GM18507 (cell line): ENCODE data around the gene SMPX.

Source experiments
- DNase-seq: peaks from one replicate; pipeline ENCODE4 v3.0.0; 2011; ENCODE audit warnings: low read depth; ENCODE audit not compliant: insufficient read length; ENCODE audit errors: extremely low spot score
- FAIRE-seq: peaks from 2 replicates; lab custom pipeline; 2011; peaks lifted over from hg19 to GRCh38; lab: Jason Lieb, UNC

SMPX gene

DNA sequence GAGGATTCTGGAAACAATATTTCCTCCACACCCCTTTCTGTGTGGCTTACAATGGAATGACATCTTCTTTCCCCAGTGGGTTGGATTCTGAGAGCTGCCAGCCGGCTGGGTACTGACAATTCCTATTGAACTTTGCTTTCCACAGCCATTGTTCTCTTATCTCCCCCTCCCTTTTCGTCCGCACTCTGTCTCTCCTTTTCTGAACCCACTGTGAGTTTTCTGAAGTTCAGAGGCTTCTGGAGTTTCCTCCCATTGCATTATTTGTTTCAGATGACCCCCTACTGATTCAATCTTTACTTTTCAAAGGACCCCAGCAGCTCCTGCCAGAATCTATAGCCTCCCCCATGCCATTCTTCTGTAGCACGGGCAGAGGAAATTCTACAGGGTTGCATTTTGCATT lies 10.4 kb downstream of the SMPX start:
- FAIRE-seq (no peak), DNase-seq (no peak)

- no peak for DNase-seq
- FAIRE-seq = peak; percentile 70
Observed at GRCh38 chrX:21745756-21746155, 12.2 kb downstream of the SMPX start.

DNA sequence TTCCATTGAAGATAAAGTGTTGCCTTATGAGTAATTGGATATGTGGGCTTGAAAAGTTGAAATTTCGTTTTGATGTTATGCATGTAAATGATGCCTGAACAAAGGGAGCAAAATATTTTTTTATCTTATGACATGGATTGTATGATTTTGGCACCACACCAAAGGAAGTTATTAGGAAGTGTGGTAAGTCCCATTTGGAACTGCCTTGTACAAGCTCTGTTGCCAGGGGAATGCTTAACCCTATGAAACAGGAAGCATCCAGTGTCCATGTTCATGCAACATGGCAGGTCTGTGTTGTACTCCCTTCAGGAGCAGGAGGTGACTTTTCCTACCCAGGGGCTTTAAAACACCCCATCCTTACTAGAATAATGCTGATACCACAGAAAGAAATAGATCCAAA lies 13.2 kb downstream of the SMPX start:
- FAIRE-seq = no peak
- no peak for DNase-seq

DNA sequence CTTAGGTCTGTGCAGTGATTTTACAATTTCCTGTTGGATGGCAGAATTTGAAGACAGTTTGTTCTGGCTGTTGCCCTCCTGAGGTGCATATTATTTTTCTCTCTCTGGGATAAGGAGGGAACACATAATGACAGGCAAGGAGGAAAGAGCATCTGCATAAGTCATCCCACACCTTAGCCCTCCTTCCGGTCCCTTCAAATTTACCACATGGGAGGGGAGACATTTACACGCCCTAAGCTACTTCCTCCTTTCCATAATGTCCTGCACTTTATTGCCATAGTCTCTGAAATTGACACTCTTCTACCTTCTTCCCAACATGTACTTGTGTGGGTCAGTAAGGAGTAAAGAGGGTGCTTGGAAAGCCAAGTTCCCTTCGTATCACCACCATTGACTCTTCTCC lies 13.9 kb downstream of the SMPX start:
- FAIRE-seq (no peak), DNase-seq (no peak)

DNA sequence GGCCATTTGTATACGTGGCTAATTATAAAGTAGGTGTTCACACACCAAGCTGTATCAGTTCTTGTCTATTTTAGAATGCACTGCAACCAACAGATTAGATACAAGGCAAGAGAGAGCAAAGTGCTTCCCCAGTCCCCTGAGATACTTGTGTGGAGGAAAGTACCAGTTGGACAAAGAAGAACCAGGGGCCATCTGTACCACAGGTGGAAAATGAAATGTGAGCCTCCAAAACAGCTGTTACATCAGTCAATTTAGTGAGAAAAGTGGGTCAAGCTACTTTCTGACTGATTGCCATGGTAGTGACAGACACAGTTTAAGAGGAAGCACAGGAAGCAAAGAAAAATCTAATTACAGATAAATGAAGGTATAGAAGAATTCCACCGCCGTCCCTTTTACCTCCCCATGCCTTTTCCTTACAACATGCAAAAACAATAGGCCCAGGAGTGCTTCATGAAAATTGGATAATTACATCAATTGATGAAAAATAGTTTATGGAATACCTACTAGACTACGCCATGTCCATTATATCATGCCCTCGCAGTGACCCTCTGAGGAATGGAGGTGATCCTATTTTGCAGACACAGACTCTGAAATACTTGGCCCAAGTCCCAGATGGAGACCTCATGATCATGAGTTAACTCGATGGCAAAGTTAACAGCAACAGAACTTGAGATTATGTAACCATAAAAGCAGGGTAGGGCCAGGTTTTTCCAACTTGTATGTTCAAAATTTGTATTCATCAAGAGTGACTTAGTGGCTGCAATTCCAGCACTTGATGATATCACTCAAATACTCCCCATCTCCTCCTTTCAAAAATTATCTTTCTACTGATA lies 15.8 kb downstream of the SMPX start:
- no peak for FAIRE-seq
- DNase-seq = no peak

GRCh38 chrX:21741364-21741763 lies 16.6 kb downstream of the SMPX start:
- FAIRE-seq = no peak
- DNase-seq = no peak

DNA sequence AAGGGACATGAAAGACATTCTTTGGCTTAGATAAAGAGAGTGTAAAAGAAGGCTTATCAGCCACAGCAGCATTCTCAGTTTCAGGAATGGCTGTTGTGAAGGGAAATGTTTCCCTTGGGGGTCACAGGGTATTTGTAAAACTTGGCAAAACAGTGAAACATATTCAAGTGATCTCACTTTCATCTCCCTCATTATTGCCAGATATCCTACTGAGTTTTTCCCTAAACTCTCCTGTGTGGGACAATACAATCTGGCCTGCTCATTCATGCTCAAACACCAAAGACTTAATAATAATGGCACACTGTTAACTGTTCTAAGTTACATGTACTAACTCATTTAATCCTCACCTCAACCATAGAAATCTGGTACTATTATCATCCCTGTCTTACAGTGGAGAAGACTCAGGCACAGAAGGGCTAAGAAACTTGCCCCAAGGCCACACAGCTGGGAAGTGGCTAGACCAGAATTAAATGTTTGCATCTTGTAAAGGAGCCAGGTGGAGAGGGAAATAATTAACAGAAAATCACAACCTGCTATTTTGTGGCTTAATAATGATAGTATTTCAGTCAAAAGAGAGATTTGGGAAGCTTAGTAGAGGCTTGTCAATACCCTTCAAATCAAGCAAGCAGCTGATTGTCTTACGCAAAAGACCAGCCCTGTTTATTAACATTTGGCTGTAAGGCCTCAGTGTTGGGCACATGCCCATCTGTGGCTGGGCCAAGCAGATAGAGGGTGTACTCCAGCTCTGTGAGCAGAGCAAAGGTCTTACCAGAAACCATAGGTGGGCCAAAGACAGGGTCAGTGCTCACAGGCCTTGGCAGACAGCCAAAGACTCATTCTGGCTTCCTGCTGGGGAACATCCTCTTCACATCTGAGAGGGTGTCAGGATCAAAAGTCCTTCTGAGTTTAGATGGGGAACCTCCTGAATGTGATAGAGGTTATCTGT lies 17.3 kb downstream of the SMPX start:
- DNase-seq (no peak), FAIRE-seq (no peak)

DNA sequence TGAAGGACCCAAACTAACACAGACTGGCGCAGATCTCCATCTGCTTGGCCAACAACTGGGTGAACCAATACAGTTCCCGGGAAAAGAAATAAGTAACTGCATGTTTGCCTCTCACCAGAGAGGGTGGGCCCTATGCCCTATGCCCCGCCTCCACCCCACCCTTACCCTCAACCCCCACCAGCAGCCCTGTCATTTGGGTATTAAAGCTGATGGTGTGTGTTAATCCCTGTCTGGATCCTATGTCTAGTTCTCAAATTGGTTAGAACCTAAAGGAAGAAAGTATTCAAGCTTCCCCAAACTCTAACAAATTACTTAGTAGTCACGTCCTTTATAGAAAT lies 19.0 kb downstream of the SMPX start:
- no peak for FAIRE-seq
- DNase-seq = no peak

DNA sequence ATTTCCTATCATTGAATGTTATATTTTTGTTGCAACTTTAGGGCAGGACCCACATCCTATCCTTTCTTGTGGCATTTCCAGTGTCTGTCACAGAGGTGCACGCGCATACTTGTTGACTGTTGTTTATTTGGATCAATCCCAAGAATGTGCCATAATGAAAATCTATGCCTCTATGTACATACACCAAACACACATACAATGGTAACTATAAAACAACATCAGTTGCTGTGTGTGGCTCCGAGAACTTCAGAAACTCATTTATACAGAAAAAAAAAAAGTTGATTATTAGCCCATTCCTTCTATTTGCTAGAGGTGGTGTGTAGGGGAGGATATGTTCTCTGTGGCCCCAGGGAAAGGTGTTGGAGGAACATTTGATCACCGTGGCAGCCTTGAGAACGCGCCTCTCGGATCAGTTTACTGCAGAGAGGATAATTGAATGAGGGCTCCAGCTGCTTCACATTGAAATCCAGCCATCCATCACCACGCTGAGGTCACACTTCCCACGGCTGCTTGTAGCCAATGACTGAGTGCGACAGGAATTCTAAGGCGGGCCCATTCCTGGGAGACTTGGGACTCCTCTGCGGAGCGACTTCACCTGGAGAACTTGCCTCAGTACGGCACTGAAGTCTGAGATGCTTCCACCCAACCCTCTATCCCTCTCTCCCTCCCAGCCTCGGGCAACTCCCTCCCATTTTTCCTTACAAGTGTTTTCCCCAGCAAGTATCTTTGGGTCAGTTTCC lies 19.5 kb downstream of the SMPX start:
- FAIRE-seq = no peak
- DNase-seq = no peak

DNA sequence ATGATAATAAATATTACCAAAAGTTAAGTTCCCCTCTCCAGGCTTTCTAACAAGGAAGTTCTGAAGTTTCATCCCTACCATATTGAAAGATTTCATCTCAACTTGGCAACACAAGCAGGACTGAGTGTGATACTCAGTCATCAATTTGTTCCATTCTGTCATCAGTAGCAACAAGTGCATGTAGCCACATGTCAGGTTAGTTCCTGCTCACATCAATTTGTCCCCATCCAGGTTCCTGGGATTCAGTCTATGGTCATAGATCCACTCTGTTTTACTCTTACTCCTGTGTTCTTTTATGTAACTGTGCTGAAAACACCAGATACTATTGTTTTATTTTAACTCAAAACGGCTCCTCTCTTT lies 22.2 kb downstream of the SMPX start:
- no peak for DNase-seq
- no peak for FAIRE-seq

DNA sequence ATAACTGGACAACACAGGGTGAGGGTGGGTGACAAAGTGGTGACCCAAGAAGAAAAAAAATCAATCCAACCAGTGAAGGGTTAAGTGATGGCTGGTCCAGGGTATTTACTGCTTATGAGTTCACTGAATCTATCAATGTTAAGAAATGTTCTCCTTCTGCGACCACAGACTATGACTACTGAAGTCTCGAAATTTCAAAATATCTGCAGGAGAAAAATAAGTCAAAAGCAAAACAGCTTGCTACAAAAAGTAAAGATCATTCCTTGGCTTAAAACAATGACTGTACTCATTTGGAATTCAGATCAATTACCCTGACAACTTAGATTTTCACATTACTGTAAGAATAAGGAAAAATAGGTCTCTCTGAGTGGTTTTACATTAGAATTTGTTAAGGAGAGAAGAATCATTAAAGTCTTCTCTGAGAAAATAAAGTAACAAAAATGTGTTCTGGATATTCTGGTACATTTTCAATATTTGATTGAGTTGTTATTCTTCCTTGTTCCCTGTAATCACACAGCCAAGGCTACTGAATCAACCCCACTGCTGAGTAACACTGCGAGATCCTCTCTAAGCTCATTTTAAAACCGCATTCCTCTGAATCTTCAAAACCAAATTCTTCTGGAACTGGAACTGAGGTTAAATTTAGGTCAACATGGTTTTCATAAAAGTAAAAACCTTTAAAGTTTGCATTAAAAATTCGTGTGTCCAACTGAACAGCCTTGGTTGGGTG lies 22.7 kb downstream of the SMPX start:
- FAIRE-seq (no peak), DNase-seq (no peak)

DNA sequence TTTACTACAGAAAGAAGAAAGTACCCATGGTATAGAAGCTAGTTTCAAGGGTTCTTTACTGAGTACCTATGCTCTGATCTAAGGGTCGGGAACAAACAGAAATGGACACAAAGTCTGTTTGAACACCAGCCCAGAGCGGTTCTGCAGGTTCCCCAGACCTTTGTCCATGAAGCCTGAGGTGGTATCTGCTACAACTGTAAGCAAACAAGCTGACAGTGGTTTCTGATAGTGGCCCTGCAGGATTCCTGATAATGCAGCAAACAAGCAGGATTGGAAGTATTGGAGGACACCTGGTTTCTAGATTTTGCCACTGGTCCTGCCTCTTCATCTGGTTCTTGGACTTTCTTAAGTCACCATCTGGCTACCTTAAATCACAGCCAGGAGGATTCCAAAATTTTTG lies 23.7 kb downstream of the SMPX start:
- DNase-seq = no peak
- FAIRE-seq = no peak

GRCh38 chrX:21733705-21734104 lies 24.2 kb downstream of the SMPX start:
- DNase-seq = no peak
- FAIRE-seq = no peak

DNA sequence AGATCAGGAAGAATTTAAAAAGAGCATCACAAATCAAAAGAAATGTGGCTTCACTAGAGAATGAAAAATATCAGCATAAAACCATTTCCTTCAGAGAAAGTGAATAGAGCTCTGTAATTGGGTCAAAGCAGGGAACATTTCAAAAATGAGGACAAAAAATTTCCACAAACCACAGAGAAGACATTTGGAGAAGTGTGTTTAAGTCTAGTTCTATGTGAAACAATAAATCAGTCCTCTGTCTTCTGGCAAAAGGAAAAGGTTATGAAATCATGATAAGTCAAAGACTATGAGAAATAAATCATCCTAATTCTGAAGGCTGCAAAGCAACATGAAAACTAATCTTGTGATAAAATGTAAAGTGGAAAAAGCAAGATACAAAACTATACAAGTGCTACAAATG lies 27.9 kb downstream of the SMPX start:
- DNase-seq (no peak), FAIRE-seq (no peak)

DNA sequence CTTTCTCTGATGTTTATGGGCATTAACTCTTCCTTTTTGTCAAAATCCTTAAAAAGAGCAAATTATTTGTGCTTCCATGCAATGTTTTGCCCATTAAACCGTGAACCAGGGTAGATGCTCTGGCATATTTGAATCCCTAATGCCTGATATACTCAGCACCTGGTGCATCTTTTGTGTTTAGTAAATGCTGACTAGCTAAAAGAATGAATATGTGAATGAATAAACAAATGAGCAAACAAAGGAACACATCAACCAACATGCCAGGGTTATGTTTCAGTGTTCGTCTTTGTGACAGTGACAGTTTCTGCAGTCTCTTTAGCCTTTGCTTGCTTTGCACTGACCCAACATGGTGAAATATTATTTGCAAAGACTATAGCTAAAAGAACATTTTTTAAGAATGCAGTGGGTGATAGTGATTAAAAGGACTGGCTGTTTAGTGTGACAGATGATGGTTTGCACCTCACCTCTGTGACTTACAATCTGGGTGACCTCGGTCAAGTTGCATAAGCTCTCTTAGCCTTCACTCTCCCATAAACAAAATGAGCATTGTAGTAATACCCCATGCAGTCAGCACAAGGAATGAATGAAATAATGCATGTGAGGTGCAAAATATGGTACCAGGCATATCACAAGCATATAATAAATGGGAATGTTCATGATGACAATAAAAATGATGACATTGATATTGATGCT lies 29.5 kb downstream of the SMPX start:
- no peak for FAIRE-seq
- DNase-seq = no peak

GRCh38 chrX:21725916-21726315 lies 32.0 kb downstream of the SMPX start:
- FAIRE-seq = no peak
- DNase-seq = no peak

- FAIRE-seq (no peak), DNase-seq (no peak)
Observed at GRCh38 chrX:21725496-21725895, 32.4 kb downstream of the SMPX start.

DNA sequence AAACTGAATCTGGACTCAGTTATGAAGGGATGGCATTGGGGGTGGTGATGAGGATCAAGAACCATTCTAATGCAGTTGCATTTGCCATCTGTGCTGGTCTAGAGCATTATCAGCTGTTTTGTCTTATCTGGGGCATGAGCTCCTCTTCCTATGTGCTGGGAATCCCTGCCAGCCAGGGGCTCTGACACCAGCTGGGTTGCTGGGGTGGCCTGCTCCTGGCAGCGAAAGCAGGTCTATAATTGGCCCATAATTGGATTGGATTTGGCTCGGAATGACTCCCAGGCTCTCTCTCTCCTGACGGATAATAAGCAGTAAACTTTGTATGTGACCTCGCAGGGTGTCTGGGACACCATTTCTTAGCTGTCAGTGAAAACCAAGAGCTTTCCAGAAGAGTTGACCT lies 34.1 kb downstream of the SMPX start:
- DNase-seq = no peak
- FAIRE-seq = no peak

- FAIRE-seq = no peak
- no peak for DNase-seq
Observed at GRCh38 chrX:21723084-21723483, 34.8 kb downstream of the SMPX start.
